K562 (cell line): ENCODE measurements around the gene ZNF486. TPM values are rescaled to one million over a fixed set of nuclear protein-coding genes. Genes with fewer than 3 reads are reported as not detected.
A peak's percentile ranks its signal among the peaks of the same experiment; 100 is the strongest.
"Not testable (repeated sequence)": the region's sequence is repeated elsewhere in the genome, so short reads cannot be mapped to it uniquely, and the experiment has no call there.

Source experiments
- ATAC-seq: fragments of 200-7000 bp; cut with Tn5 transposase; 3 replicates; pipeline ENCODE4 v1.9.1; 2020; ENCODE audit warnings: moderate library complexity
- BruUV-seq: library from RNA; stranded (reverse); fragments of 400-500 nt; replicated peaks from 2 replicates; lab custom pipeline; 2021; lab: Mats Ljungman, UMichigan
- CTCF ChIA-PET: fragments of 300-600 bp; formaldehyde crosslinking; extraction: SDS; loops from one replicate; lab custom pipeline; 2021; ENCODE audit warnings: low intra/inter-chr PET ratio; lab: Yijun Ruan, JAX
- POLR2A ChIA-PET: fragments of 300-600, 350-650 bp; sonication (Branson Sonifier 250); formaldehyde crosslinking; extraction: SDS; loops from one replicate; lab custom pipeline; 2021; ENCODE audit warnings: antibody characterized with exemption, inconsistent platforms; lab: Yijun Ruan, JAX
- DNase-seq, 4 experiments: peaks; one replicate each; pipeline versions ENCODE4 v3.0.0 to v3.0.0-alpha.2; 2011 to 2018; ENCODE audit warnings: low spot score in 3 of 4, mixed read lengths in 3 of 4; ENCODE audit errors: extremely low read depth in 1 of 4
- FAIRE-seq: peaks from 2 replicates; lab custom pipeline; 2011; peaks lifted over from hg19 to GRCh38; lab: Jason Lieb, UNC
- H2AFZ ChIP-seq: 2 replicates; pipeline ENCODE4 v1.6.0; 2011; ENCODE audit warnings: low read depth, low read length, control low read depth, inconsistent platforms
- H3K27ac ChIP-seq: fragments of 200-600 bp; 3 replicates; pipeline ENCODE4 v1.8.0; 2011; ENCODE audit warnings: low read depth, mild to moderate bottlenecking, control low read depth, inconsistent platforms, low read length, moderate library complexity, mixed read lengths; ENCODE audit errors: extremely low read depth
- H3K27me3 ChIP-seq, 2 experiments: fragments of 300-600 bp in 1 of 2; 2 replicates in 1 of 2; 3 replicates in 1 of 2; pipeline versions ENCODE4 v1.6.0 to v1.8.0; 2011; ENCODE audit warnings: inconsistent platforms in 2 of 2, low read length in 2 of 2, mild to moderate bottlenecking in 1 of 2, mixed read lengths in 1 of 2, moderate library complexity in 1 of 2; ENCODE audit not compliant: control insufficient read depth in 2 of 2, insufficient read depth in 2 of 2
- H3K36me3 ChIP-seq: fragments of 300-600 bp; 3 replicates; pipeline ENCODE4 v1.8.0; 2011; ENCODE audit warnings: mild to moderate bottlenecking, low read length, inconsistent platforms; ENCODE audit not compliant: control insufficient read depth, insufficient read depth
- H3K4me1 ChIP-seq, 2 experiments: fragments of 200-600 bp in 1 of 2; replicated peaks in 1 of 2; 2 replicates in 1 of 2; 3 replicates in 1 of 2; pipeline versions ENCODE4 v1.5.1 to v1.8.0; 2011; ENCODE audit warnings: inconsistent platforms in 2 of 2, low read length in 2 of 2, mild to moderate bottlenecking in 1 of 2, mixed read lengths in 1 of 2, moderate library complexity in 1 of 2; ENCODE audit not compliant: control insufficient read depth in 2 of 2, insufficient read depth in 2 of 2
- H3K4me2 ChIP-seq: 2 replicates; pipeline ENCODE4 v1.6.1; 2011; ENCODE audit warnings: low read length, control low read depth, inconsistent platforms, mixed read lengths; ENCODE audit not compliant: insufficient read depth
- H3K4me3 ChIP-seq: fragments of 200-600 bp; sonication (generic), shearing (Covaris generic); 2 replicates; pipeline ENCODE4 v1.5.1; 2016; ENCODE audit warnings: control low read depth, inconsistent platforms
- H3K79me2 ChIP-seq: fragments of 200-600 bp; 3 replicates; pipeline ENCODE4 v1.8.0; 2011; ENCODE audit warnings: low read length, inconsistent platforms; ENCODE audit not compliant: control insufficient read depth, insufficient read depth
- H3K9ac ChIP-seq, 2 experiments: 2 replicates each; pipeline versions ENCODE4 v1.6.0 to v1.6.1; 2011; ENCODE audit warnings: low read depth in 2 of 2, low read length in 2 of 2, control low read depth in 1 of 2, inconsistent platforms in 1 of 2, mild to moderate bottlenecking in 1 of 2, mixed read lengths in 1 of 2; ENCODE audit not compliant: insufficient read depth in 1 of 2
- H3K9me1 ChIP-seq: one replicate; pipeline ENCODE4 v1.6.0; 2011; ENCODE audit warnings: inconsistent platforms, mild to moderate bottlenecking, low read length, moderate library complexity; ENCODE audit not compliant: control insufficient read depth, insufficient read depth
- H3K9me3 ChIP-seq: replicated peaks from 2 replicates; pipeline ENCODE4 v1.5.1; 2011; ENCODE audit warnings: low read depth, low read length, inconsistent platforms; ENCODE audit not compliant: control insufficient read depth, insufficient read depth
- H4K20me1 ChIP-seq: replicated peaks from 2 replicates; pipeline ENCODE4 v1.6.1; 2011; ENCODE audit warnings: low read length, inconsistent platforms, mixed read lengths; ENCODE audit not compliant: control insufficient read depth, insufficient read depth
- PPARD ChIP-seq: fragments of 250-450 bp; sonication (Bioruptor Pico); IDR thresholded peaks from 2 replicates; pipeline ENCODE4 v1.8.0; 2022; ENCODE audit warnings: inconsistent platforms, mild to moderate bottlenecking, moderate library complexity
- RBBP5 ChIP-seq: fragments of 200-600 bp; sonication (generic); IDR thresholded peaks from 2 replicates; pipeline ENCODE4 v1.6.1; 2012; ENCODE audit warnings: borderline replicate concordance, mild to moderate bottlenecking, low read length, control low read depth, inconsistent platforms; ENCODE audit not compliant: insufficient read depth, poor library complexity, severe bottlenecking
- SMAD2 ChIP-seq: fragments of 150-350 bp; IDR thresholded peaks from 2 replicates; pipeline ENCODE4 v1.6.1; 2014; ENCODE audit warnings: low read depth, mild to moderate bottlenecking, low read length
- STAG1 ChIP-seq: sonication (generic); formaldehyde crosslinking; IDR thresholded peaks from 2 replicates; pipeline ENCODE4 v1.5.0; 2020; ENCODE audit warnings: missing genetic modification reagents, borderline replicate concordance
- ZBED1 ChIP-seq: IDR thresholded peaks from 2 replicates; pipeline ENCODE4 v1.6.1; 2014
- ZNF274 ChIP-seq: IDR thresholded peaks from 2 replicates; pipeline ENCODE4 v1.6.1; 2011; ENCODE audit warnings: low read depth, mild to moderate bottlenecking, low read length, moderate library complexity, borderline replicate concordance
- ZNF347 ChIP-seq: fragments of 450-650 bp; formaldehyde crosslinking; IDR thresholded peaks from 2 replicates; pipeline ENCODE4 v1.4.0; 2020; ENCODE audit warnings: low read depth, mild to moderate bottlenecking, moderate library complexity
- ZNF398 ChIP-seq: fragments of 250-450 bp; sonication (Bioruptor Pico); IDR thresholded peaks from 2 replicates; pipeline ENCODE4 v1.8.0; 2021; ENCODE audit warnings: moderate library complexity, mild to moderate bottlenecking, inconsistent platforms
- WGBS: fragments of 100-300 bp; shearing (Covaris generic); methylation state at CpG from one replicate; pipeline ENCODE4 v1.1.6; 2016; ENCODE audit warnings: low coverage, mixed read lengths; ENCODE audit not compliant: insufficient coverage; ENCODE audit errors: missing lambda C conversion rate; 5-methylcytosine and 5-hydroxymethylcytosine counted together
- in situ Hi-C: fragments of 300-500 bp; cut with MboI; formaldehyde crosslinking; loops from 4 replicates; pipeline ENCODE4 v1.15.0; 2018; ENCODE audit warnings: inconsistent platforms, mixed read lengths
- intact Hi-C: fragments of 100-400 bp; cut with micrococcal nuclease; formaldehyde crosslinking; loops from 2 replicates; pipeline ENCODE4 v1.14.2; 2022
- polyA plus RNA-seq, 8 experiments: library from polyadenylated mRNA; depleted of rRNA in 4 of 8; stranded (reverse) in 5 of 8; unstranded in 3 of 8; fragments of >200 nt; fragmentation: Nextera tagmentation in 2 of 8; fragmentation: Illumina TruSeq in 1 of 8; extraction: Ambion mirVana in 2 of 8; extraction: Trizol in 1 of 8; gene quantifications; 2 replicates each; pipeline versions ENCODE4 v1.2.1 to v1.2.3, GENCODE V29; 2011 to 2014; ENCODE audit warnings: inconsistent platforms in 1 of 8, missing spikeins in 1 of 8
- total RNA-seq, 7 experiments: library from RNA; depleted of rRNA in 6 of 7; stranded (reverse); fragments of >200 nt in 6 of 7; fragmentation: Illumina TruSeq in 2 of 7; extraction: Trizol in 2 of 7; gene quantifications; 2 replicates each; pipeline versions ENCODE4 v1.2.1 to v1.2.3, GENCODE V29; 2011 to 2021; ENCODE audit warnings: low replicate concordance in 1 of 7

ZNF486 gene
- total and polyA plus RNA-seq, 9 of the 15 experiments (the other 6 are each of a cell fraction or from before 2014, with no cell fraction given) = 0.39 to 1.6 (median 1.2) TPM

- H3K4me3 ChIP-seq, H3K9ac ChIP-seq, in situ Hi-C loops, H3K4me1 ChIP-seq, H3K27ac ChIP-seq, DNase-seq, CTCF ChIA-PET, H3K79me2 ChIP-seq, H3K36me3 ChIP-seq, FAIRE-seq, POLR2A ChIA-PET, BruUV-seq, H3K4me2 ChIP-seq, intact Hi-C loops, H4K20me1 ChIP-seq, ATAC-seq, H3K9me3 ChIP-seq, H2AFZ ChIP-seq, H3K9me1 ChIP-seq, H3K27me3 ChIP-seq: not testable (repeated sequence)
- peak; percentile 92 for TF ChIP-seq ZNF274
- 7% methylated on average over 6 of the region's 6 CpGs for WGBS
Observed at GRCh38 chr19:20118064-20118839, 48.8 kb upstream of the ZNF486 start.

GRCh38 chr19:20124879-20125278 lies 42.1 kb upstream of the ZNF486 start:
- no peaks in the 10 kb centered on the region for H3K79me2 ChIP-seq
- H3K27ac ChIP-seq = no peak overlapping the region
- H2AFZ ChIP-seq = no peak overlapping the region
- no peak overlapping the region for H3K4me3 ChIP-seq
- no peak for ATAC-seq
- in situ Hi-C loops (no loop called here), intact Hi-C loops (no loop called here)
- ChIA-PET POLR2A (no interaction called here), CTCF (no interaction called here)
- no peaks in the 10 kb centered on the region for H3K36me3 ChIP-seq
- TF ChIP-seq ZNF347 (CRISPR knock-in tag) = no peak
- no peak for TF ChIP-seq ZBED1
- TF ChIP-seq PPARD (CRISPR knock-in tag) = no peak
- TF ChIP-seq RBBP5 = no peak
- TF ChIP-seq STAG1 (CRISPR knock-in tag) = no peak
- no peak for TF ChIP-seq ZNF398
- no peak for TF ChIP-seq SMAD2
- no peaks in the 10 kb centered on the region for H3K4me1 ChIP-seq
- no peaks in the 10 kb centered on the region for H4K20me1 ChIP-seq
- no peak overlapping the region for H3K9ac ChIP-seq
- no peaks in the 10 kb centered on the region for H3K9me3 ChIP-seq
- no TSS peak for BruUV-seq
- DNase-seq = no peak
- no peaks in the 10 kb centered on the region for H3K27me3 ChIP-seq
- no peaks in the 10 kb centered on the region for H3K9me1 ChIP-seq
- no peak overlapping the region for H3K4me2 ChIP-seq
- 5% methylated on average over 23 of the region's 23 CpGs for WGBS
- FAIRE-seq = no peak
